Keratinocyte (primary cell): ENCODE results near the gene SURF2.

Source experiments
- CTCF ChIP-seq, 3 experiments: IDR thresholded peaks in 1 of 3; conservative IDR thresholded peaks in 1 of 3; optimal IDR thresholded peaks in 1 of 3; 2 replicates in 2 of 3; 3 replicates in 1 of 3; pipeline versions ENCODE3 to v1.5.1; 2011; ENCODE audit warnings: low read length in 3 of 3, mild to moderate bottlenecking in 3 of 3, moderate library complexity in 2 of 3, control low read depth in 1 of 3, inconsistent platforms in 1 of 3; ENCODE audit not compliant: insufficient read depth in 2 of 3; ENCODE audit errors: extremely low read depth in 1 of 3
- EZH2 ChIP-seq: IDR thresholded peaks from one replicate; pipeline ENCODE4 v1.6.1; 2012; ENCODE audit warnings: inconsistent platforms, mild to moderate bottlenecking, low read length, moderate library complexity

DNA sequence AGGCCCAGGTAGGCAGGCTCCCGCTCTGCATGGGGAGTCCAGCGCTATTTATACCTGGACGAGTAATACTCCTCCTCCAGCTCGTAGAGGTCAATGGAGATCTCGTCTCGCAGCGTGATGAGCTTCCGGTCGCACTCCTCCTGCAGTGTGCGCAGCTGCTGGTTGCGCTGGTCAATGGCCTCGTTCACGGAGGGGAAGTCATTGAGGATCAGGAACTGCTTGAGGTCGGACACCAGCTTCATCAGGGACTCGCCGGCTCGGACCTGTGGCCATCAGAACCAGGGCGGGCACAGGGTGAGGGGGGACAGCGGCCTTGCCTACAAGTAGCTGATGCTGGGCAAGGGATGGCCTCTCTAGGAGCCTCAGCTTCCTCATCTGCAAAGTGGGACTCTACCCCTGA lies 12.3 kb upstream of the SURF2 start:
- no peak for TF ChIP-seq CTCF (optimal IDR thresholded peaks at IDR 0.05 in 1 of 3, IDR thresholded peaks at IDR 0.05 in 1 of 3, conservative IDR thresholded peaks at IDR 0.05 in 1 of 3; ENCODE audit: extremely low read depth in 1 of 3, insufficient read depth in 2 of 3, low read length in 3 of 3)
- no peak for TF ChIP-seq EZH2
